HAP-1 (cell line): ENCODE measurements around the gene DGKG.

Experiments used
- DNase-seq, 2 experiments: peaks; one replicate each; pipeline ENCODE4 v3.0.0-alpha.2; 2016 to 2020; ENCODE audit warnings: low spot score in 2 of 2
- H3K27me3 ChIP-seq: fragments of 250-450 bp; sonication (Bioruptor Pico); 2 replicates; pipeline ENCODE4 v1.5.1; 2020; ENCODE audit warnings: low read depth, mild to moderate bottlenecking, moderate library complexity
- H3K36me3 ChIP-seq: fragments of 250-450 bp; sonication (Bioruptor Pico); replicated peaks from 2 replicates; pipeline ENCODE4 v1.5.1; 2020; ENCODE audit warnings: mild to moderate bottlenecking
- H3K4me1 ChIP-seq: fragments of 250-450 bp; sonication (Bioruptor Pico); 2 replicates; pipeline ENCODE4 v1.5.1; 2020; ENCODE audit warnings: mild to moderate bottlenecking
- H3K4me3 ChIP-seq: fragments of 250-450 bp; sonication (Bioruptor Pico); 2 replicates; pipeline ENCODE4 v1.5.1; 2020; ENCODE audit warnings: mild to moderate bottlenecking, moderate library complexity
- H3K9me3 ChIP-seq: fragments of 250-450 bp; sonication (Bioruptor Pico); 2 replicates; pipeline ENCODE4 v1.5.1; 2020; ENCODE audit warnings: mild to moderate bottlenecking, moderate library complexity
- in situ Hi-C: fragments of 300-500 bp; cut with MboI; formaldehyde crosslinking; loops from 3 replicates; pipeline ENCODE4 v1.14.3; 2020; ENCODE audit warnings: low sequenced_read_pairs, inconsistent platforms, mixed read lengths

Gene DGKG

GRCh38 chr3:186180891-186181481 lies 181.0 kb downstream of the DGKG start:
- Histone ChIP-seq H3K4me3 (no peak overlapping the region), H3K4me1 (no peaks in the 10 kb centered on the region), H3K36me3 (no peaks in the 10 kb centered on the region), H3K27me3 (peaks cover 7% of the 10 kb centered on the region), H3K9me3 (no peaks in the 10 kb centered on the region)
- DNase-seq = no peak
- in situ Hi-C loops = no loop called here

GRCh38 chr3:186180151-186180550 lies 181.9 kb downstream of the DGKG start:
- H3K9me3 ChIP-seq = no peaks in the 10 kb centered on the region
- H3K4me1 ChIP-seq = no peaks in the 10 kb centered on the region
- in situ Hi-C loops = no loop called here
- no peak overlapping the region for H3K4me3 ChIP-seq
- no peaks in the 10 kb centered on the region for H3K36me3 ChIP-seq
- peaks cover 7% of the 10 kb centered on the region for H3K27me3 ChIP-seq
- no peak for DNase-seq

- Histone ChIP-seq H3K4me3 (no peak overlapping the region), H3K9me3 (no peaks in the 10 kb centered on the region), H3K27me3 (no peaks in the 10 kb centered on the region; the same call in 1 of the 2 replicates), H3K4me1 (no peaks in the 10 kb centered on the region), H3K36me3 (no peaks in the 10 kb centered on the region)
- in situ Hi-C loops = no loop called here
- no peak for DNase-seq
Measured at GRCh38 chr3:186178412-186178811, 183.6 kb downstream of the DGKG start.

- no peaks in the 10 kb centered on the region for H3K27me3 ChIP-seq
Measured at GRCh38 chr3:186176373-186176990, 185.6 kb downstream of the DGKG start.

GRCh38 chr3:186173224-186173815 lies 188.7 kb downstream of the DGKG start:
- Histone ChIP-seq H3K4me1 (no peaks in the 10 kb centered on the region), H3K9me3 (no peaks in the 10 kb centered on the region), H3K4me3 (no peak overlapping the region), H3K36me3 (no peaks in the 10 kb centered on the region), H3K27me3 (0 out of 2 replicates have a peak, but pooled peaks cover 6% of the 10 kb centered on the region)
- no peak for DNase-seq
- in situ Hi-C loops = no loop called here

More at GRCh38 chr3:186176373-186176990, 185.6 kb downstream of the DGKG start:
- in situ Hi-C loops = no loop called here
- H3K9me3 ChIP-seq = no peaks in the 10 kb centered on the region
- H3K4me3 ChIP-seq = no peak overlapping the region
- no peaks in the 10 kb centered on the region for H3K4me1 ChIP-seq
- H3K36me3 ChIP-seq = no peaks in the 10 kb centered on the region
- no peak for DNase-seq

- no peak for DNase-seq
- in situ Hi-C loops = no loop called here
- no peaks in the 10 kb centered on the region for H3K4me1 ChIP-seq
- no peaks in the 10 kb centered on the region for H3K36me3 ChIP-seq
- peaks cover 8% of the 10 kb centered on the region; the same call in 1 of the 2 replicates for H3K27me3 ChIP-seq
- H3K4me3 ChIP-seq = no peak overlapping the region
- H3K9me3 ChIP-seq = no peaks in the 10 kb centered on the region
Measured at GRCh38 chr3:186172353-186172752, 189.7 kb downstream of the DGKG start.

GRCh38 chr3:186171521-186171920 lies 190.5 kb downstream of the DGKG start:
- Histone ChIP-seq H3K9me3 (no peaks in the 10 kb centered on the region), H3K36me3 (no peaks in the 10 kb centered on the region), H3K27me3 (peaks cover 11% of the 10 kb centered on the region), H3K4me3 (no peak overlapping the region), H3K4me1 (no peaks in the 10 kb centered on the region)
- in situ Hi-C loops = no loop called here
- DNase-seq = no peak

GRCh38 chr3:186170516-186170915 lies 191.5 kb downstream of the DGKG start:
- in situ Hi-C loops = no loop called here
- H3K4me3 ChIP-seq = no peak overlapping the region
- no peaks in the 10 kb centered on the region for H3K9me3 ChIP-seq
- DNase-seq = no peak
- H3K4me1 ChIP-seq = no peaks in the 10 kb centered on the region
- no peaks in the 10 kb centered on the region for H3K36me3 ChIP-seq
- H3K27me3 ChIP-seq = peaks cover 14% of the 10 kb centered on the region

- in situ Hi-C loops = no loop called here
- no peaks in the 10 kb centered on the region for H3K4me1 ChIP-seq
- peaks cover 14% of the 10 kb centered on the region for H3K27me3 ChIP-seq
- DNase-seq = no peak
- no peaks in the 10 kb centered on the region for H3K9me3 ChIP-seq
- no peak overlapping the region for H3K4me3 ChIP-seq
- H3K36me3 ChIP-seq = no peaks in the 10 kb centered on the region
Measured at GRCh38 chr3:186169379-186169778, 192.7 kb downstream of the DGKG start.

- peaks cover 14% of the 10 kb centered on the region for H3K27me3 ChIP-seq
- no peaks in the 10 kb centered on the region for H3K36me3 ChIP-seq
- no peaks in the 10 kb centered on the region for H3K4me1 ChIP-seq
- no peaks in the 10 kb centered on the region for H3K9me3 ChIP-seq
- in situ Hi-C loops = no loop called here
- no peak for DNase-seq
- H3K4me3 ChIP-seq = no peak overlapping the region
Measured at GRCh38 chr3:186168976-186169375, 193.1 kb downstream of the DGKG start.

GRCh38 chr3:186167646-186168395 lies 194.2 kb downstream of the DGKG start:
- in situ Hi-C loops = no loop called here
- H3K4me3 ChIP-seq = no peak overlapping the region
- peaks cover 14% of the 10 kb centered on the region for H3K27me3 ChIP-seq
- no peaks in the 10 kb centered on the region for H3K4me1 ChIP-seq
- H3K36me3 ChIP-seq = no peaks in the 10 kb centered on the region
- no peak for DNase-seq
- no peaks in the 10 kb centered on the region for H3K9me3 ChIP-seq

- in situ Hi-C loops = no loop called here
- Histone ChIP-seq H3K9me3 (no peaks in the 10 kb centered on the region), H3K36me3 (no peaks in the 10 kb centered on the region), H3K4me3 (no peak overlapping the region), H3K27me3 (peaks cover 14% of the 10 kb centered on the region), H3K4me1 (no peaks in the 10 kb centered on the region)
- no peak for DNase-seq
Measured at GRCh38 chr3:186166491-186167288, 195.3 kb downstream of the DGKG start.

GRCh38 chr3:186166036-186166435 lies 196.0 kb downstream of the DGKG start:
- no peak for DNase-seq
- peaks cover 14% of the 10 kb centered on the region for H3K27me3 ChIP-seq
- in situ Hi-C loops = no loop called here
- no peak overlapping the region for H3K4me3 ChIP-seq
- H3K4me1 ChIP-seq = no peaks in the 10 kb centered on the region
- H3K36me3 ChIP-seq = no peaks in the 10 kb centered on the region
- H3K9me3 ChIP-seq = no peaks in the 10 kb centered on the region
